Skin of body (tissue), 2 donors: Measurements from ENCODE around the gene AGK. TPM values are rescaled to one million over a fixed set of nuclear protein-coding genes. Genes with fewer than 3 reads are reported as not detected.
"Not testable (repeated sequence)": the region's sequence is repeated elsewhere in the genome, so short reads cannot be mapped to it uniquely, and the experiment has no call there.

Experiments
- DNase-seq: peaks from one replicate; lab custom pipeline; 2025; lab: John Stamatoyannopoulos, UW
- total RNA-seq: library from RNA; depleted of rRNA; stranded (reverse); fragments of >200 nt; gene quantifications from one replicate; pipeline ENCODE4 v1.2.3, GENCODE V29; 2014

AGK gene
- total RNA-seq, 1 donor from 2014 or later: 29.9 TPM

DNA sequence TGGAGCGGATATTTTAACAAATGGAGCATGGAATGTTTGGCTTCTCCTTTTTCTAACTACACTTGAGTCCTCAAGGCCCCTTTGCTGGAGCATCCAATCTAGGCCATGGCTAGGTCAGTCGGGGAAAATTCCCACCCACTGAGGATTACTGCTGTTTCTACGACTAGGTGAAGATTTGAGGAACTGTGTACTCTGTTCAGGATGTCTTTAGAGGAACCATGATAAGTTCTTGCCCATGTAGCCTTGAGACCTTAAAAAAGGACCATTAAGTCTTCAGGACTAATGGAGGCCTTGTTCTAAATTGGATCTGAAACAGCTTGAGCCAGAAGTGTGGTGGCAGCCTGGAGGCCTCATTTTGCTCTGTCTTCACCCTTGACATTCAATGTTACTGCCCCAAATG is 6.2 kb downstream of the AGK start:
- DNase-seq: no peak

DNA sequence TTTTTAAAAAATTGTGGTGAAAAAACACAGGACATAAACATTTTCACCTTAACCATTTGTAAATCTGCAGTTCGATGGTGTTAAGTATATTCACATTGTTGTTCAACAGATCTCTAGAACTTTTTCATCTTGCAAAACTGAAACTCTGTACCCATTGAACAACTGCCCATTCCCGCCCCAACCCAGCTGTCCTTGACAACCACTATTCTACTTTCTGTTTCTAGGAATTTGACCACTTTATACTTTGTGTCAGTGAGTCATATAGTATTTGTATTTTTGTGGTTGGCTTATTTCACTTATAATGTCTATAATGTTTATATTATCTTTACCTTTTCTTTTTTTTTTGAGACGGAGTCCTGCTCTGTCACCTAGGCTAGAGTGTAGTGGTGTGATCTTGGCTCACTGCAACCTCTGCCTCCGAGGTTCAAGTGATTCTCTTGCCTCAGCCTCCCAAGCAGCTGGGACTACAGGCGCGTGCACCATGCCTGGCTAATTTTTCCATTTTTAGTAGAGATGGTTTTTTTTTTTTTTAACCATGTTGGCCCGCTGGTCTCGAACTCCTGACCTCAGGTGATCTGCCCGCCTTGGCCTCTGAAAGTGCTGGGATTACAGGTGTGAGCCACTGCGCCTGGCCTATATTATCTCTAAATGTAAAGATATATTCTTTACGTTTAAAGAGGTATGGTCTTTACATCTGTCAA is 6.8 kb downstream of the AGK start:
- DNase-seq: not testable (repeated sequence)

- DNase-seq: no peak
Observed at GRCh38 chr7:141558544-141559183, 7.5 kb downstream of the AGK start.

GRCh38 chr7:141559961-141560360 is 8.8 kb downstream of the AGK start:
- DNase-seq: no peak

GRCh38 chr7:141562036-141562435 is 10.8 kb downstream of the AGK start:
- no peak for DNase-seq

- no peak for DNase-seq
Observed at GRCh38 chr7:141562543-141562942, 11.3 kb downstream of the AGK start.

DNA sequence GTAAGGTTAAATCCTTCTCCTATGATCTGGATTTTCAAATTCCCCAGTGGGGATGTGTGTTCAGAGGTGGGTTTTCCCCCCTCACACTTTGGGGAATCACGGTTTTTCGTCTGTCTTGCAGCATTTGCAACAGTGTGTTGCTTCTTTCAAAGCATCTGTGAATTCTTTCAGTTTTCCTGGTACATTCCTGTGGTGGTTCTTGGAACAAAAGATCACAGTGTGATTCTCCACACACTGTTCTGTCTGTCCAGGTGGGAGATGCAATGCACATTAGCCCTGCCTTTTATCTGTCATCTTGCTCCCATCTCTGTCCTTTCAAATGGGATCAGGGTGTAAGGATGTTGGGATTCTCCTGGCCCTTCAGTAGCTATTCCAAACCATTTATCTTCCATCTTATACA is 11.8 kb downstream of the AGK start:
- no peak for DNase-seq

- DNase-seq: no peak
Observed at GRCh38 chr7:141563956-141564623, 12.9 kb downstream of the AGK start.

GRCh38 chr7:141567432-141567831 is 16.2 kb downstream of the AGK start:
- no peak for DNase-seq

DNA sequence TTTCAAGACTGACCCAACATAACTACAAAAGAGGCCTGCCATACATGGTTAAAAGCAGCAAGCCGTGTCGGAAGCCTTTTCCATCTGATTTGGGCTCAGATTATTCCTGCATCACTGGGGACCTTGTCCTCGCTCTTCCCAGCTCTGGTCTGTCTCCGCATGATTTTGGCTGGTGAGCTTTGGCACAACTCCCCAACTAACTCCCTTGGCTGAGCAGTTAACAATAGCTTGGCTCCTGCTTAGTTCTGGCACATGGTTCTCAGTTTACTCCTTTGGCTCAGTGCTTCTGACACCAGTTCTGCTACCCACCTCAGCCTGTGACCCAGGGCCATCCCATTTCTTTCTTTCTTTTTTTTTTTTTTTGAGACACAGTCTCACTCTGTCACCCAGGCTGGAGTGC is 17.0 kb downstream of the AGK start:
- DNase-seq: no peak

- DNase-seq: no peak
Observed at GRCh38 chr7:141571059-141571458, 19.8 kb downstream of the AGK start.

- DNase-seq: no peak
Observed at GRCh38 chr7:141572175-141572574, 21.0 kb downstream of the AGK start.

DNA sequence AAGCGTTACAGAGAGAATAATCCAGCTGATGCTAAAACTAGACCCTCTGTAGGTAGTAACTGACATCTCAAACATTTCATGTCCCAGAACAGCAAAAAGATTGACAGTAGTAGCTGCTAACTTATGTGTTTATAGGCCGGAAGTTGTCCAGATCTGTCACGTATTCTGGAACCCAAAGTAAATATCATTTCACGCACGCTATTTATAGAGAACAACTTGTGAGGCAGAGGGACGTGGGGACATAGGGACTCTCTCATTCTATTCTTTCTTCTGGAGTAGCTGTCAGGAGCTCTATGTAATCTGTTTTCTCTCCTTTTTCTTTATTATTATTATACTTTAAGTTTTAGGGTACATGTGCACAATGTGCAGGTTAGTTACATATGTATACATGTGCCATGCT is 22.3 kb downstream of the AGK start:
- DNase-seq: no peak

GRCh38 chr7:141575164-141575563 is 24.0 kb downstream of the AGK start:
- DNase-seq: no peak

DNA sequence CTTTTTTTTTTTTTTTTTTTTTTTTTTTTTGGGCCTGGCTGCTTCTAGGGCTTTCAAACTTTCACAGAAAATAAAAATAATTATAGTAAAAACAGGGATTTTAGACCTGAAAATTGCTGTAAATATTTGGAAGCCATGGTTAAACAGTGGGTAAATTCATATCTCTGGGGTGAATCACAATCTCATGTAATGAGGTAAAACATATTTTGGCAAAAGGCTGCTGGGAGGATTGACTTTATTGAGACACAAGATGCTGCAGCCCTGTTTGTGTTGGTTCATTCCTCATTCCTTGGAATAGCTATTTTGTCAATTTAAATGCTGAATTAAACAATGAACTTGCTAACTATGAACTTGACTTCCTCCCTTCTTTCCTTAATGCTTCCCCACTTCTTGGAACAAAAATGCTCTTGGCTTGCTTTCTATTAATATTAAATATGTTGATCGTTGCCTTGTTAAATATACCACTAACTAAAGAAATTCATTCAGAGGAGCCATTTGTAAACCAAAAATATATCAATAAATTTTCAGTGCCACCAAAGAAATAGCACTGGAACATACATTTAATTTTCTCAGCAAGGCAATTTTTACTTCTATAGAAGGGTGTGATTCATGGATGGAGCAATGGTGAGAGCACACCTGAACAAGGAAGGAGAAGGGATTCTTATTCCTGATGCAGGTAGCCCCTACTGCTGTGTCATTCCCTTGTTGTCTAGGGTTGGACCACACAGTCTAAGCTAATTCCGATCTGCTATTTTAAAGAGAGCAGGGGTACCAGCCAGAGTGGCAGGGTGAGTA is 24.6 kb downstream of the AGK start:
- DNase-seq: no peak

- no peak for DNase-seq
Observed at GRCh38 chr7:141577043-141577839, 26.0 kb downstream of the AGK start.

GRCh38 chr7:141579953-141580352 is 28.7 kb downstream of the AGK start:
- DNase-seq: not testable (repeated sequence)

DNA sequence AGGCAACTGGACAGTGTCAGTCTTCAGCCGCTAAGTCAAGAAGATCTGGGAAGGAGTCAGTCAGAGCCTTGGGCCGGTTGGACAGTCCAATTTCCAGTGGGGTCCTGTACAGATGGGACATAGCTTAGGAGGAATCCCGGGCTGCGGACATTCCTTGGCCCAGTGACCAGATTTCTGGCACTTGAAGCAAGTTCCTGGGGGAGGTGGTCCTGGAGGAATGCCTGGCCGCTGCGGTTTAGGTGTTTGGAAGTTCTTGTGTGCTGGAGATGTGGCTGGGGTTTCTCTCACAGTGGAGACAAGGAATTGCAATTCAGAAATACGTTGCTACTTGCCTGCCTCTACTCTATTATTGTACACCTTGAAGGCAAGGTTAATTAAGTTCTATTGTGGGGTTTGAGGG is 30.9 kb downstream of the AGK start:
- not testable (repeated sequence) for DNase-seq

DNA sequence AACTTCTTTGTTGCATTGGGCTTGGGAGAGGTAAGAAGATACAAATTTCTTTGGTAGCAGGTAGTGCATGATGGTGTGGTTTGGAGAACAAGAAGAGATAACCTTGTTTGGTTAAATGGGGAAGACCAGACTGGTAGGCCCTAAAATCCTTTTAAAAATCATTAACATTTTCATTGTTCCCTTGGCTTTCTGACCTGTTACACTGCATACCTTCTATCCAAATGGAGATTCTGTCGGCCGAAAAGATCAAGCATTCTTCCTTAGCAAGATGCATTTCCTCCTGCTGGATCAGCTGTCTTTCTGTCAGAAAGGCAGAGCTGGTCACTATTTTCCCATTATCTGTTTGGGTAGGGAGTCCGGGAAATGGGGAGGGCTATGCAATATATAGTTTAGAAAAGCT is 33.7 kb downstream of the AGK start:
- no peak for DNase-seq

GRCh38 chr7:141585592-141586510 is 34.6 kb downstream of the AGK start:
- DNase-seq: no peak
